ENCODE measurements around the gene TNIK.

TNIK gene

DNA sequence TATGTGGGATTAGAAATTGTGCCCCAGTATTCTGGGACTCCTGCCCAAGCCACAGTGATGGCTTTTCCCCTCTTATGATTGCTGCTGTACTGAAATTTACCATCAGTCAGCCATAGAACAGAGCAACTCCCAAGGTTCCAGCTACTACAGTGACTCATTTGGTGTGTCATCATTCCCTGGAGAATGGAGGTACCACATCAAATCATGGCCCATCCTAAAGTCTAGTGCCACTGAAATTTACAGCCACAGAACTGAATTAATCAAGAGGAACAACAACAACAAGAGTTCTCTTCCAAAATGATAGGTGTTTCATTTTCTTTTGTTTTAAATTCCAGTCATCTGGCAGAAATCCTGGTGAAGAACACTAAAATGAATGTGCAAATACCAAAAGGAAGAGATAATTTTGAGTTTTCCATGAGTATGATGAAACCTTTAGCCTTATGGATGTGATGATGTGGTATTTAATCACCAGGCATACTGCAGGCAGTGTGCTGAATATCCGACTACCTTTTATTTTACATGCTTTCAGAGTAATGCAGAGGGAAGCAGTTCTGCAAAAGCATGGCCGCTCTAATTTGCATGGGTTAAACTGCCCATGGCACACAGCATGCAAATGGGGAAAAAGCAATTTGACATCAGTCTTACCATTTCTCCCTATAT is 358.1 kb downstream of the TNIK start:
- Histone ChIP-seq H3K27ac (ENCODE audit: low read depth, low read length, poor library complexity, severe bottlenecking) (no peak overlapping the region), H3K4me3 (ENCODE audit: low read depth, low read length, poor library complexity, severe bottlenecking) (no peak overlapping the region), H3K4me1 (ENCODE audit: insufficient read depth, low read length, severe bottlenecking) (no peaks in the 10 kb centered on the region), H3K9ac (ENCODE audit: low read length) (no peak overlapping the region), H3K36me3 (ENCODE audit: insufficient read depth, low read length) (no peaks in the 10 kb centered on the region), H3F3A (ENCODE audit: insufficient read depth, low read length) (no peaks in the 10 kb centered on the region), H3K4me2 (ENCODE audit: low read length) (no peak overlapping the region), H3K27me3 (ENCODE audit: insufficient read depth, low read length) (no peaks in the 10 kb centered on the region), H3K9me3 (ENCODE audit: low read length) (no peaks in the 10 kb centered on the region), H3K9me2 (ENCODE audit: low read depth, low read length) (no peaks in the 10 kb centered on the region), H2AFZ (ENCODE audit: low read length) (no peak overlapping the region), H3K79me2 (ENCODE audit: insufficient read depth, low read length) (no peaks in the 10 kb centered on the region), H4K20me1 (ENCODE audit: insufficient read depth, low read length) (no peaks in the 10 kb centered on the region)
- TF ChIP-seq, protein P1, sequence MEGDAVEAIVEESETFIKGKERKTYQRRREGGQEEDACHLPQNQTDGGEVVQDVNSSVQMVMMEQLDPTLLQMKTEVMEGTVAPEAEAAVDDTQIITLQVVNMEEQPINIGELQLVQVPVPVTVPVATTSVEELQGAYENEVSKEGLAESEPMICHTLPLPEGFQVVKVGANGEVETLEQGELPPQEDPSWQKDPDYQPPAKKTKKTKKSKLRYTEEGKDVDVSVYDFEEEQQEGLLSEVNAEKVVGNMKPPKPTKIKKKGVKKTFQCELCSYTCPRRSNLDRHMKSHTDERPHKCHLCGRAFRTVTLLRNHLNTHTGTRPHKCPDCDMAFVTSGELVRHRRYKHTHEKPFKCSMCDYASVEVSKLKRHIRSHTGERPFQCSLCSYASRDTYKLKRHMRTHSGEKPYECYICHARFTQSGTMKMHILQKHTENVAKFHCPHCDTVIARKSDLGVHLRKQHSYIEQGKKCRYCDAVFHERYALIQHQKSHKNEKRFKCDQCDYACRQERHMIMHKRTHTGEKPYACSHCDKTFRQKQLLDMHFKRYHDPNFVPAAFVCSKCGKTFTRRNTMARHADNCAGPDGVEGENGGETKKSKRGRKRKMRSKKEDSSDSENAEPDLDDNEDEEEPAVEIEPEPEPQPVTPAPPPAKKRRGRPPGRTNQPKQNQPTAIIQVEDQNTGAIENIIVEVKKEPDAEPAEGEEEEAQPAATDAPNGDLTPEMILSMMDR (IDR thresholded peaks at IDR 0.05; ENCODE audit: low read length) = no peak
- no peak for TF ChIP-seq EZH2 (IDR thresholded peaks at IDR 0.05; ENCODE audit: borderline replicate concordance, low read length)

DNA sequence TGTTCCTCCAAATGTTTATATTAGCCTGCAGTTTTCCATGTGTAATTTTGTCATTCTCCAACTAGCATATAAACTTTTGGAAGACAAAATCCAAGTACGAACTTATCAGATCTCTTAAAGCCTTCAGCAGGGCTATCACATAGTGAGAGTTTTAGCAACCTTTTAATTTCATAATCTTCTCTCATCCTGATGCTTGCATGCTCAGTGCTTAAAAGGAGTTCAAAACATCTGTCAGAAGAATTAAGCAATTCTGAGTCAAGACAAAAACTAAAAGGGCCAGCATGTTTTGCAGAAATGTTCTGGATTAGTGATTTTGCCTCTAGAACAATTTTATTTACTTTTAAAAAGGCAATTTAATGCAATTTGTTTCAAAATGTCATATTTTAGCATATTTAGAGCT is 360.3 kb downstream of the TNIK start:
- Histone ChIP-seq H3K9me2 (ENCODE audit: low read depth, low read length) (no peaks in the 10 kb centered on the region), H3K27ac (ENCODE audit: low read depth, low read length, poor library complexity, severe bottlenecking) (no peak overlapping the region), H3K4me1 (ENCODE audit: insufficient read depth, low read length, severe bottlenecking) (no peaks in the 10 kb centered on the region), H3K79me2 (ENCODE audit: insufficient read depth, low read length) (no peaks in the 10 kb centered on the region), H3K4me2 (ENCODE audit: low read length) (no peak overlapping the region), H3F3A (ENCODE audit: insufficient read depth, low read length) (no peaks in the 10 kb centered on the region), H3K4me3 (ENCODE audit: low read depth, low read length, poor library complexity, severe bottlenecking) (no peak overlapping the region), H4K20me1 (ENCODE audit: insufficient read depth, low read length) (no peaks in the 10 kb centered on the region), H3K9ac (ENCODE audit: low read length) (no peak overlapping the region), H3K9me3 (ENCODE audit: low read length) (no peaks in the 10 kb centered on the region), H3K36me3 (ENCODE audit: insufficient read depth, low read length) (no peaks in the 10 kb centered on the region), H3K27me3 (ENCODE audit: insufficient read depth, low read length) (no peaks in the 10 kb centered on the region), H2AFZ (ENCODE audit: low read length) (no peak overlapping the region)
- TF ChIP-seq, protein P1 (IDR thresholded peaks at IDR 0.05; ENCODE audit: low read length) = no peak
- TF ChIP-seq EZH2 (IDR thresholded peaks at IDR 0.05; ENCODE audit: borderline replicate concordance, low read length) = no peak

DNA sequence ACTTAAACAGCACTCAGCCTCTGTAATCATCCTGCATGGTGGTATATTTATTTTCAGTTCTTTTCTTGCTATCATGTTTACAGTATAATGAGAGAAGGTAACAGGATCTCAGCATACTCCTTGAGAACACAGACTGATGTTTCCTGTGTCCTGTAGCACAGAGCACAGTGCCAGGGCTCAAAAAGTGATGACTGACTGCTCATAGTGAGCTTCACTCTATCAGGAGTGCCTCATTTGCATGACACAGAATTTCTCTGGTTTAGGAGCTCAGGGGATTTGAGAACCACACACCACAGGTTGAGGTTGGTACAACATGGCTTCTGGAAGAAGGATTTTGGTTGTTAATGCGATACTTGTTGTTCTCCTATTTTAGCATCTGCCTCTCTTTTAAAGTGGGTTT is 365.1 kb downstream of the TNIK start:
- no peaks in the 10 kb centered on the region for H3F3A ChIP-seq (ENCODE audit: insufficient read depth, low read length)

More for the DNA sequence above, 365.1 kb downstream of the TNIK start:
- H3K9me3 ChIP-seq (ENCODE audit: low read length) = no peaks in the 10 kb centered on the region
- H3K27me3 ChIP-seq (ENCODE audit: insufficient read depth, low read length) = no peaks in the 10 kb centered on the region
- no peaks in the 10 kb centered on the region for H4K20me1 ChIP-seq (ENCODE audit: insufficient read depth, low read length)
- no peak overlapping the region for H3K9ac ChIP-seq (ENCODE audit: low read length)
- TF ChIP-seq EZH2 (IDR thresholded peaks at IDR 0.05; ENCODE audit: borderline replicate concordance, low read length) = no peak
- TF ChIP-seq, protein P1 (IDR thresholded peaks at IDR 0.05; ENCODE audit: low read length) = no peak
- H3K4me3 ChIP-seq (ENCODE audit: low read depth, low read length, poor library complexity, severe bottlenecking) = no peak overlapping the region
- H3K4me1 ChIP-seq (ENCODE audit: insufficient read depth, low read length, severe bottlenecking) = no peaks in the 10 kb centered on the region
- H3K79me2 ChIP-seq (ENCODE audit: insufficient read depth, low read length) = no peaks in the 10 kb centered on the region
- H3K36me3 ChIP-seq (ENCODE audit: insufficient read depth, low read length) = no peaks in the 10 kb centered on the region
- H2AFZ ChIP-seq (ENCODE audit: low read length) = no peak overlapping the region
- H3K27ac ChIP-seq (ENCODE audit: low read depth, low read length, poor library complexity, severe bottlenecking) = no peak overlapping the region
- no peaks in the 10 kb centered on the region for H3K9me2 ChIP-seq (ENCODE audit: low read depth, low read length)
- no peak overlapping the region for H3K4me2 ChIP-seq (ENCODE audit: low read length)

Data from OCI-LY1 (cell line).